T-helper 2 cell treated with Interferon-gamma antibody and Interleukin-4, amounts not matched to agents 100 ng/mL and 5 ng/mL, for 36 hours (primary cell): ENCODE data around the gene KRT15. TPM values are rescaled to one million over a fixed set of nuclear protein-coding genes. Genes with fewer than 3 reads are reported as not detected.

Source experiments
- intact Hi-C: fragments of 100-400 bp; cut with micrococcal nuclease; formaldehyde crosslinking; loops from one replicate; pipeline ENCODE4 v1.15.1; 2023
- total RNA-seq: library from RNA; stranded (reverse); gene quantifications from 2 replicates; pipeline ENCODE4 v1.2.3, GENCODE V29; 2022

KRT15 gene
- total RNA-seq, 1 donor from 2014 or later: not detected

- intact Hi-C loops: no loop called here
Observed at GRCh38 chr17:41527063-41528023, 8.7 kb upstream of the KRT15 start.

- intact Hi-C loops: no loop called here
Observed at GRCh38 chr17:41524261-41524660, 5.6 kb upstream of the KRT15 start.

DNA sequence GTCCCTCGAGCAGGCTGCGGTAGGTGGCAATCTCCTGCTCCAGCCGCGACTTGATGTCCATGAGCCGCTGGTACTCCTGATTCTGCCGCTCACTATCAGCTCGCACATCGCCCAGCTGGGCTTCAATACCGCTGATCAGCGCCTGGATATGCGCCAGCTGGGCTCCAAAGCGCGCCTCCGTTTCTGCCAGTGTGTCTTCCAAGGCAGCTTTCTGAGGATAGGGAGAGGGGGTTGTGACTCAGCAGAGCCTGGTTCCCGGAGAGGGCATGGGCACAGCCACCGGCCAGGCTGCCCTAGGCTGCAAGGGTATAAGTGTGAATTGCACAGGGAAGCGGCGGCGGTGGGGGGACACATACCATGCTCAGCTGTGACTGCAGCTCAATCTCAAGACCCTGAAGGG is 5.1 kb upstream of the KRT15 start:
- intact Hi-C loops: no loop called here

DNA sequence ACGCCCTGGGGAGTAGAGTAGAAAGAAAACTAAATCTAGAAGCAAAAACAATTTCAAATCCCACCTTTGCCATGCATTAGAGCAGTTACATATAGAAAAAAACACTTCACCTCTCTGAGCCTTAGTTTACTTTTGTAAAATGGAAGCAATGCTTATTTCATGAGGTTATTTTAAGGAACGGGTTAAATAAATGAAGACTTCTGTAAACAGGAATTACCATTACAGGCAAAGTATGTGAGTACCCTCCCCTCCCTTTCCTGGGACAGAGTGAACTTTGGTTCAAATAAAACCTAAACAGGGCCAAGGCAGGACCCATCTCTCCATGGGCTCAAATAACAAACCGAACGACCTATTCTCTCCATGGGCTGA is 4.5 kb upstream of the KRT15 start:
- intact Hi-C loops: no loop called here

DNA sequence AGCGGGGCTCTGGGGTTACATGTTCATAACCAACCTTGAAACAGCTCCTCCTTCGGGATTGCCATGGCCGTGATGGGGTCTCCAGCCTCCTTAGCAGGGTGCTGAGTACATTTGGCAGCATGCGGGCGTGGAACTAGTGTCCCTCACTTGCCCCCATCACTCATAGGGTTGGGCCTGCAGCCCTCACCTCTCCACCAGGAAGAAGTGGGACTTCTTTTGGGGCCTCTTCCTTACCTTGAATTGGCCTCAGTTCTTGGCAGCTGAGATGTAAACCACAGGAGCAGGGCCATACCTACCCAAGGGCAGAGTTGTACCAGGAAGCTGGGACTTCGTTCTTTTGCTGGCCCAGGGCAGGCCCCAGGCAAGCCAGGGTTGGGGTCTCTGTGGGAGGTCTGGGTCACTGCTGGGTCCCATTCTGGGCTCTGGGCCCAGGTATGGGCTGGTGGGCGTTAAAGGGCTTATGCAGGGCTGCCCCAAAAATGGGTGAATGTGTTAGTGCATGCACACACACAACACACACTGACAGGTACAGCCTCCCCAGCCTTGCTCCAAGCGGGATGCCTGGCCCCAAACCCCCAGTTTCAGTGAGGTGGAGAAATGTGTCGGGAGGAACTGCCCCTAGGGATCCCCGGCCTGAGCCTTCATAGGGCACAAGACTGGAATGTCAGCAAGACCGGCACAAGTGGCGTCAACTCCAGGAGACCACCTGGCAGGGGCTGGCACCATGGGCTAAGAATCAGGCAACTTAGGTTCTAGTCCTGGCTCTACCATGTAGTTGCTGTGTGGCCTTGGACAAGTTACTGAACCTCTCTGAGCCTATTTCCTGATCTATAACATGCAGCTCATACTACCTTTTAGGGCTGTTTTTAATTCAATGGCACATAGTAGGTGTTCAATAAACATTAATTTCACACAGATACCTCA is 3.9 kb upstream of the KRT15 start:
- intact Hi-C loops: no loop called here

DNA sequence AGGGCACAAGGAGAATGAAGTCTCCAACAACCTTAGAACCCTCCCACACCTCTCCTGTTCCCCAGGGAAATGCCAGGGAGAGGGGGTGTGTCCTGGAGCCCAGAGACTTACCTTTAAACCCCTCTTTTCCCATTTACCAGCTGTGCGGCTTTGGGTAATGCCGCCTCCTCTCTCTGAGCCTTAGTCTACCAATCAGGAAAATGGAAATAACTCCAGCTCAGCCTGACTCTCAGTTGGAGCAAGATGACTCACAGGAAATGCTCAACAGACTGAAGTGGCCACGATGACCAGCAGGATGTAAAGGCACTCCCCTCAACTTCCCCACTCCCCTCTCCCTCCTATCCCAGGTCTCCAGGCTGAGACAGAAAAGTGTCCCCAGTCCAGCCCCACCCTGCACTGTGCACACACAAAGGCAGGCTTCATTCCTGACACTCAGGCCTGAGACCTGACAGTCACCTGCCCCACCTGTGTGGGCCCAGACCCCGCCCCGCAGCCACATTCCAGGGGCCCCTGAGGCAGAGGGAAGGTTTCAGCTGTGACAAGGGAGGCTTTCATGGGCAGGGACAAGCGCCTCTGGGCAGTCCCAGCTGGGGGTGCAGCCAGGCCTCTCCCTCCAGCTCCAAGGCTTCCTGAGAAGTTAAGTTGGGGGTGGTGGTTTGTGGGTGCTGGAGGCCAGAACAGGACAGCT is 3.0 kb upstream of the KRT15 start:
- intact Hi-C loops: no loop called here

GRCh38 chr17:41520821-41521521 is 2.3 kb upstream of the KRT15 start:
- intact Hi-C loops: no loop called here

DNA sequence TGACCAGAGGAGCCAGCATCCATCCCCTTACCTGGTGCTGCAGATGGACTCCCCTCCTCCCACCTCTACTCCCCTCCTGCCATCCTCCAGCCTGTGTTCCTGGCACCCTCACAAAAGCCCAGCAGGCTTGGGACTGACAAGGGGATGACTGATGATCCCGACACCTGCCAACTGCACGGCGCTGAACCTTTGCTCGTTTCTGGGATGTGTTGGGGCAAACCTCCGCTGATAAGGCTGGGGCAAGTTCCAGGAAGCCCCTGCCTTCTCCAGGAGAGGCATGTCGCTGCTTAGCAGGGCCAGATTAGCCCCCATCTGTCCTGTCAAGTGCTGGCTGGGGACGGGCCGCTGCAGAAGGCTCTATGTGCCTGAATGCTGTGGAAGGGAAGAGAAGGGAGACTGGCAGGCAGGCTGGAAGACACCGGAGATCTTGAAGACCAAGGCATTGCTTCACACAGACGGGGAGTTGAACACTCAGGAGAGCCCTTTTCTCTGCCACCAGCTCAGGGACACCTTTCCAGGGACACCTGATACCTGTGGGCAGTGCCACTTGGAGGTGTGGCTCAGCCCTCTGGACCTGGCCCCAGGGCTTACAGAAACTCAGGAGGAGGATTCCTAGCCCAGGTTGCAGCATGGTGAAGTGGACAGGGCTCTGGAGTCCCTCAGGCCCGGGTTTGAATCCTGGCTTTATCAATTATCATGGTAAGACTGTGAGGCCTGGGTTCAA is 973 bp upstream of the KRT15 start:
- intact Hi-C loops: no loop called here

GRCh38 chr17:41518031-41518430 is 659 bp downstream of the KRT15 start:
- intact Hi-C loops: no loop called here

GRCh38 chr17:41516830-41517283 is 1.8 kb downstream of the KRT15 start:
- intact Hi-C loops: no loop called here

DNA sequence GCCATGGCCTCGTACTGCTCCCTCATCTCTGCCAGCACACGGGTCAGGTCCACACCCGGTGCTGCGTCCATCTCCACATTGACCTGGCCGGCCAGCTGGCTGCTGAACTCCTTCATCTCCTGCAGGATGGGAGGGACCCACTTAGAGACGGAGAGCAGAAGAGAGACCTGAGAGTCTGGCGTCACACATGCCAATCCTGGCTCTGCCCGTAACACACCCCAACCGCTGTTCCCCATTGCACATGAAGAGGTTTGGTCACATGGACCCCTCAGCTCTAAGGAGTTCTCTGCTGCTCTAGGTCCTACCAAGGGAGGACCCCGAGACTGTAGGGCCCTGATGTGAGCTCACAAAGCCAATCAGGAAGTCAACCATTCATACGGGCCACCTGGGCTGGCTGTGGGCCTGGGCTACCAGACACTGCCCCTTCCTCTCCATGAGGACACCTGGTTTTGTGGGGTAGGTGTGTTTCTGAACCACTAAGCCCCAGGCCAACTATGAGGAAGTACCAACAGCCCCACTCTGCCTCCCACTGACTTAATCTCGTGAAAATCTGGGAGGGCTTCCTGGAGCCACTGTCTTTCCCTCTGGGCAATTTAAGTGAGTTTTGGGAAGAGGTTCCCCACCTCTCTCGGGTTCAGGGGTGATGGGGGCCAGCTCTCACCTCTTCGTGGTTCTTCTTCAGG is 2.4 kb downstream of the KRT15 start:
- intact Hi-C loops: no loop called here

- intact Hi-C loops: no loop called here
Observed at GRCh38 chr17:41513168-41513547, 5.5 kb downstream of the KRT15 start.

DNA sequence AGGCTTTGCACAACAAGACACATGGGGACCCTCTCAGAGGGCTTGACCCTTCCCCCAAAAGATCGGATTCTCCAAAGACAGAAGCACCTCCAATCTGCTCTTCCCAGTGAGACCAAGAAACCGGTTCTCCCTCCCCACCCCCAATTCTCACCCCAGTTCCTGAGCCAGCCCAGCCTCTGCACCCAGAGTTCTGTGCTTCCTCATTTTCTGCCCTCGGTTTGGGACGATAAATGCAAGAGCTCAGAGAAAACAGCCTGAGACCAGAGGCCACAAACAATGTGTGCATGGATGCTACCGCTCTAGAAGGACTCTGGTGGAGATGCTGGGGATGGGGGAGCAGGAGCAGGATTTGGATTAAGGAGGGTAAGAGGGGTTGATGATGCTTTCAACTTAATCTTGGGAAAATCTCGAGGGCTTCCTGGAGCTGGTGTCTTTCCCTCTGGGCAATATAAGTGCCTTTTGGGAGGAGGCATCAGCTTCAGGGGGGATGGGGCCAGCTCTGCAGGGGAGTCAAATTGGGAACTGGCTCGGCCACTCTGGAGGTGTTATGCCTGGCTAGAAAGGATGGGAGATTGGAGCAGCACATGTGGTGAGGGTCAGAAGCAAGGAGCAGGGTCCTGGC is 6.0 kb downstream of the KRT15 start:
- intact Hi-C loops: no loop called here

DNA sequence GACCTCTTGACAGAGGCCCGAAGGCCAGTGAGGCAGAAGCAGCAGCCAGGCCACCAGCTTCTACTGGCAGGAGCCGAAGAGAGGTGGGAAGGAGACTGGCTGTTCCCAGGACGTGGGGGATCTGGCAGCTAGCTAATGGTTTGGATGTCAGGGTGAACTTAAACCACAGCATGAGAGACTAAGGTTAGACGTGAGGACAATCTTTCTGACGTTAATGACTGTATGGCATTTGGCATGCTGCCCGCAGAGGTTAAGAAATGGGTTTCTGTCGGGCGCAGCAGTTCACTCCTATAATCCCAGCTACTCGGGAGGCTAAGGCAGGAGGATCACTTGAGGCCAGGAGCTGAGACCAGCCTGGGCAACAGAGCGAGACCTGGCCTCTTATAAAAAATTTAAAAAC is 7.0 kb downstream of the KRT15 start:
- intact Hi-C loops: no loop called here

DNA sequence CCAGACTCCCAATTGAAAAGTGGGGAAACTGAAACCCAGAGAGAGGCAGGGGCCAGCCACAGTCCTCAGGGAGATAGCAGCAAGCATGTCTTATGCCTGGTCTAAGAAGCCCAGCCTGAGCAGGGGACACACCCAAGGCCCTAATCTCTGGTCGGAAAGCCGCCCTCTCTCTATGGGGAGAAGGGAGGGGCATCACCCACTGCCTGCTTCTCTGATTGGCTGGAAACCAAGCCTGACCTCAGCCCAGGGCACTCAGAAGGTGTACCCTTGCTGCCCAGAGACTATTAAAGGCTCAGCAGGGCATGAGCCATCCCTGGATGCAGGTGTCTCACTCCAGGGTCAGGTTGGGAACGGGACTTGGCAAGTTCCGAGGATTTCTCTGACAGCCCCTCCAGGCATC is 7.6 kb downstream of the KRT15 start:
- intact Hi-C loops: no loop called here

DNA sequence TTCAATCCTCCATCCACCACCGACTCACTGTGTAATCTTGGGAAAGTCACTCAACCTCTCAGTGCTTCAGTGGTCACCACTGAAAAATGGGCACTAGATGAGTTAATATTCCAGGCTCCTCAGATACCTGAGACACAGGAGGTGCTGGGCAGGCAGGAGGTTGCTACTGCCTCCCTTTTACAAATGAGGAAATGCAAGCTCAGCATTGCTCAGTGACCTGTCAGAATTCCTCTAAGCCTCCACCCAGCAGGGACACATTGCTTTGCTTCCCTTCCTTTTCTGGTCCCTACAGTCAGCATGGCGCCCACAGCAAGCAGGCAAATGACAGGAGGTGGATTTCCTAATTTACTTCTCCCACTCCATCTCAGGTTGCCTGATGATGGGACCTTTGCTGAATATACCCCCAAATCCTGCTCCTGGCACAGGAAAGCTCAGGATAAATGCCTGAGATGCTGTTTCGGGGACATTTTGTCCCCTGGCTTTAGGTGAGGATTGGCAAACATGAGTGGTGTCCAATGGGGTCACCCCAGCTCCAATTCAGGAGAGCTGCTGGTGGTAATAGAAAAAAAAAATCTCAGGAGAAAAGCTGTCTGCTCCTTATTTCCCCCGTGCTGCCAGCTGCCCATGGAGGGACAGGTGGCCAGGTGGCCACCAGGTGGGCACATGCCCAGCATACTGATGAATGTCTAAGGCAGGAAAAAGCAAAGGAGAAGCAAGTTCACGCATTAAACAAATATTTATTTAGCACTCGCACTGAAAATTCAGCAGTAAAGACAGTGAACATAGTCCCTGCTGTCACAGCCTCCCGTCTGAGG is 8.2 kb downstream of the KRT15 start:
- intact Hi-C loops: no loop called here

DNA sequence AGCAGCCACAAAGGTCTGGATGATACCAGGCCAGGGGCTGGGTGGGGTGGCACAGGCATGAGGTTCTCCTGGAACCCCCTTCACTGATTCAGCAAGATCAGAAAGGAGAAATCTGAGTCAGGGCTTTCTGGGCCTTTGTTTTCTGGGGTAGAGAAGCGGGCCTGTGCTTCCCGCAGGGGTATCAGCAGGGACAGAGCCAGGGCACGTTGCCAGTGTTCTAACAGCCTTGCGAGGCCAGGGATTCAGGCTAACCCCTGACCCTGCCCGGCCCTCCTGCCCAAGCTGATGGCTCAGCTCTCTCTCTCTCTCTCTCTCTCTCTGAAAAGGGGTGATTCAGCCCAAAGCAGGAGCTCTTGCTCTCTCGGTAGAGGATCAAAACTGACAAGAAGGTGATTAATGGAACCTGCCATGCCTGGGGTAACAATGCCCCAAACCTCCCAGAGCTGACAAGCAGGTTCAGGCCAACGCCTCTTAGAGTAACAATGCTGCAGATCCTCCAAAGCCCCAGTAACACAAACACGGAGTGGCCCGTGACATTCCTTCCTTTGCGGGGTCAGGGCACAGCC is 11.3 kb downstream of the KRT15 start:
- intact Hi-C loops: no loop called here
